ENCODE measurements around the gene MYB.

DNA sequence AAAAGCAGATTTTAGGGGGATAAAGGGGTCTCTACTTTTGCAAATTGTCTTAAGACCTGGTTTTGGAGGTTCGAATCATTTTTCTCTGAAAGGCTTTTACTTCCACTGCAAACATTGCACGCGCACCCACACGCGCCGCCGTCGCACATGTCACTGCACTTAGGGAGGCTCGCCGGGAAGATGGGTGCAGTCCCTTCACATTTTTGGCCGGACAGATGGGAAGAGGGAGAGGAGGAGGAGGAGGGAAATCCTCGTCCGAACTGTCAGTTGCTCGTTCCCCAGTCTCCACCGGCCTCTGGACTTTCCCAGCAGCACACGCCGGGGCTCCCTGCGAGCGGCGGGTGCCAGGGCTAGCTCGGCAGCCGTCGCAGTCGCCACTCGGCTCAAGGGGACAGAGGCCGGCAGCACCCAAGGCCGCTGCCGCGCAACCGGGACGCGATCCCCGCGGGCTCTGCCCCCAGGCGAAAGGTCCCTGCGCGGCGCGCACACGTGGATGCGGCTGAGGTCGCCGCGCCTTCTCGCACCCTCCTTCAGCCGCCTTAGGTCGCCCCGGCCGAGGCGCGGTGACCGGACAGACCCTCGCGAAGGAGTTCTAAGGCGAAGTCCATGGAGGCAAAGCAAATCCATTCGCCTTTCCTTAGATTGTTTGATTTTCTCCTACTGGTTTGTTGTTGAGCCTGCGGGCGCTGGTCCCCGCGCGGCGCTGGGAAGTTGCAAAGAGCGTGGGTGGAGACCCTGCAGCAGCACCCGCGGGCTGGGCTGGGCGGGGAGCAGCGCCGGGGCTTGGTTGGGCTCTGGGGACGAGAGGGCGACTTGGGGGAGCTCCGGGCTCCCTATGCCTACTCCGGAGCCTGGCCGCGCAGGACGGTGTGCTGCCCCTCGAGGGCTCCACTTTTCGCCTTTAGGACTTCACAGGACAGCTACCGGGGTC lies 1.2 kb downstream of the MYB start:
- TF ChIP-seq, protein P1, sequence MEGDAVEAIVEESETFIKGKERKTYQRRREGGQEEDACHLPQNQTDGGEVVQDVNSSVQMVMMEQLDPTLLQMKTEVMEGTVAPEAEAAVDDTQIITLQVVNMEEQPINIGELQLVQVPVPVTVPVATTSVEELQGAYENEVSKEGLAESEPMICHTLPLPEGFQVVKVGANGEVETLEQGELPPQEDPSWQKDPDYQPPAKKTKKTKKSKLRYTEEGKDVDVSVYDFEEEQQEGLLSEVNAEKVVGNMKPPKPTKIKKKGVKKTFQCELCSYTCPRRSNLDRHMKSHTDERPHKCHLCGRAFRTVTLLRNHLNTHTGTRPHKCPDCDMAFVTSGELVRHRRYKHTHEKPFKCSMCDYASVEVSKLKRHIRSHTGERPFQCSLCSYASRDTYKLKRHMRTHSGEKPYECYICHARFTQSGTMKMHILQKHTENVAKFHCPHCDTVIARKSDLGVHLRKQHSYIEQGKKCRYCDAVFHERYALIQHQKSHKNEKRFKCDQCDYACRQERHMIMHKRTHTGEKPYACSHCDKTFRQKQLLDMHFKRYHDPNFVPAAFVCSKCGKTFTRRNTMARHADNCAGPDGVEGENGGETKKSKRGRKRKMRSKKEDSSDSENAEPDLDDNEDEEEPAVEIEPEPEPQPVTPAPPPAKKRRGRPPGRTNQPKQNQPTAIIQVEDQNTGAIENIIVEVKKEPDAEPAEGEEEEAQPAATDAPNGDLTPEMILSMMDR (conservative IDR thresholded peaks at IDR 0.05; ENCODE audit: low read depth, low read length): no peak
- TF ChIP-seq BHLHE40 (IDR thresholded peaks at IDR 0.05; ENCODE audit: low read depth, low read length) (no peak), POLR2A (IDR thresholded peaks at IDR 0.05; ENCODE audit: low read depth, low read length) (no peak), CHD1 (IDR thresholded peaks at IDR 0.05; ENCODE audit: low read depth, low read length) (no peak), MAFK (IDR thresholded peaks at IDR 0.05; ENCODE audit: low read depth, low read length) (no peak), MXI1 (IDR thresholded peaks at IDR 0.05; ENCODE audit: borderline replicate concordance, low read depth, low read length) (no peak), MAZ (IDR thresholded peaks at IDR 0.05; ENCODE audit: borderline replicate concordance, low read depth, low read length) (no peak), RAD21 (IDR thresholded peaks at IDR 0.05; ENCODE audit: low read length) (no peak), SMC3 (IDR thresholded peaks at IDR 0.05; ENCODE audit: low read depth, low read length) (no peak), ELK1 (IDR thresholded peaks at IDR 0.05; ENCODE audit: borderline replicate concordance, low read depth, low read length) (no peak), FOS (IDR thresholded peaks at IDR 0.05; ENCODE audit: low read depth, low read length) (no peak), CEBPB (IDR thresholded peaks at IDR 0.05; ENCODE audit: low read depth, low read length) (no peak), USF2 (IDR thresholded peaks at IDR 0.05; ENCODE audit: low read depth, low read length) (no peak)

All from IMR-90 (cell line).